HAP-1 (cell line): ENCODE results near the gene TMIGD2.
A peak's percentile ranks its signal among the peaks of the same experiment; 100 is the strongest.
"Not testable (repeated sequence)": the region's sequence is repeated elsewhere in the genome, so short reads cannot be mapped to it uniquely, and the experiment has no call there.

Experiments used
- DNase-seq, 2 experiments: peaks; one replicate each; pipeline ENCODE4 v3.0.0-alpha.2; 2016 to 2020; ENCODE audit warnings: low spot score in 2 of 2
- H3K27me3 ChIP-seq: fragments of 250-450 bp; sonication (Bioruptor Pico); 2 replicates; pipeline ENCODE4 v1.5.1; 2020; ENCODE audit warnings: low read depth, mild to moderate bottlenecking, moderate library complexity
- H3K36me3 ChIP-seq: fragments of 250-450 bp; sonication (Bioruptor Pico); replicated peaks from 2 replicates; pipeline ENCODE4 v1.5.1; 2020; ENCODE audit warnings: mild to moderate bottlenecking
- H3K4me1 ChIP-seq: fragments of 250-450 bp; sonication (Bioruptor Pico); 2 replicates; pipeline ENCODE4 v1.5.1; 2020; ENCODE audit warnings: mild to moderate bottlenecking
- H3K4me3 ChIP-seq: fragments of 250-450 bp; sonication (Bioruptor Pico); 2 replicates; pipeline ENCODE4 v1.5.1; 2020; ENCODE audit warnings: mild to moderate bottlenecking, moderate library complexity
- H3K9me3 ChIP-seq: fragments of 250-450 bp; sonication (Bioruptor Pico); 2 replicates; pipeline ENCODE4 v1.5.1; 2020; ENCODE audit warnings: mild to moderate bottlenecking, moderate library complexity
- in situ Hi-C: fragments of 300-500 bp; cut with MboI; formaldehyde crosslinking; loops from 3 replicates; pipeline ENCODE4 v1.14.3; 2020; ENCODE audit warnings: low sequenced_read_pairs, inconsistent platforms, mixed read lengths

The TMIGD2 gene

DNA sequence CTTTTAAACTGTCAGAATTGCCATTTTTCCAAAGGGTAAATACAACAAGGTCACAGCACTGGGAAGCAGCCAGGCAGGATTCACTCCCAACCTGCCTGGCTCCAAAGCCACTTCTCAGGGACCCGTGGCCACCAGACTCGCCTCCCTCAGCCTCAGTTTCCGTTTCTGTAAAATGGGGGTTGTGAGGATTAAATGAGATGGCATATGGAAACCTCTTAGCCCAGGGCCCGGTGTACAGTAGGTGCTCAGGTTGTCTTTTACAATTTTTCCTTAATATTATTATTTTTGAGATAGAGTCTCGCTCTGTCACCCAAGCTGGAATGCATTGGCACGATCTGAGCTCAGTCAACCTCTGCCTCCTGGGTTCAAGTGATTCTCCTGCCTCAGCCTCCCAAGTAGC lies 45.2 kb downstream of the TMIGD2 start:
- no peak overlapping the region for H3K4me3 ChIP-seq
- in situ Hi-C loops, result no loop called here
- H3K9me3 ChIP-seq, result peaks cover 6% of the 10 kb centered on the region; the same call in 1 of the 2 replicates
- DNase-seq, result no peak
- no peaks in the 10 kb centered on the region for H3K4me1 ChIP-seq
- H3K27me3 ChIP-seq, result no peaks in the 10 kb centered on the region
- peaks cover 53% of the 10 kb centered on the region for H3K36me3 ChIP-seq

DNA sequence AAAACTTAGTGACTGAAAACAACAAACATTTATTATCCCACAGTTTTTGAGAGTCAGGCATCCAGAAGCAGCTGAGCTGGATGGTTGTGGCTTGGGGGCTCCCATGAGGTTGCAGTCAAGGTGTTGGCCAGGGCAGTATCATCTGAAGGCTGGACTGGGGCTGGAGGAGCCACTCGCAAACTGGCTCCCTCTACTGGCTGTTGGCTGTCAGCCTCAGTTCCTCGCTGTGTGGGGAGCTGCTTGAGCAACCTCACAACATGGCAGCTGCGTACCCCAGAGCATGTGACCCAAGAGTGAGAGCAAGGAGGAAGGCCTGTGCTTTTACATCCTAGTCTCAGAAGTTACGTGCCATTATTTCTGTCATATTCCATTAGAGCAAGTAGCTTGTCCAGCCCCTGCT lies 45.6 kb downstream of the TMIGD2 start:
- H3K36me3 ChIP-seq, result peaks cover 53% of the 10 kb centered on the region
- no peak for DNase-seq

DNA sequence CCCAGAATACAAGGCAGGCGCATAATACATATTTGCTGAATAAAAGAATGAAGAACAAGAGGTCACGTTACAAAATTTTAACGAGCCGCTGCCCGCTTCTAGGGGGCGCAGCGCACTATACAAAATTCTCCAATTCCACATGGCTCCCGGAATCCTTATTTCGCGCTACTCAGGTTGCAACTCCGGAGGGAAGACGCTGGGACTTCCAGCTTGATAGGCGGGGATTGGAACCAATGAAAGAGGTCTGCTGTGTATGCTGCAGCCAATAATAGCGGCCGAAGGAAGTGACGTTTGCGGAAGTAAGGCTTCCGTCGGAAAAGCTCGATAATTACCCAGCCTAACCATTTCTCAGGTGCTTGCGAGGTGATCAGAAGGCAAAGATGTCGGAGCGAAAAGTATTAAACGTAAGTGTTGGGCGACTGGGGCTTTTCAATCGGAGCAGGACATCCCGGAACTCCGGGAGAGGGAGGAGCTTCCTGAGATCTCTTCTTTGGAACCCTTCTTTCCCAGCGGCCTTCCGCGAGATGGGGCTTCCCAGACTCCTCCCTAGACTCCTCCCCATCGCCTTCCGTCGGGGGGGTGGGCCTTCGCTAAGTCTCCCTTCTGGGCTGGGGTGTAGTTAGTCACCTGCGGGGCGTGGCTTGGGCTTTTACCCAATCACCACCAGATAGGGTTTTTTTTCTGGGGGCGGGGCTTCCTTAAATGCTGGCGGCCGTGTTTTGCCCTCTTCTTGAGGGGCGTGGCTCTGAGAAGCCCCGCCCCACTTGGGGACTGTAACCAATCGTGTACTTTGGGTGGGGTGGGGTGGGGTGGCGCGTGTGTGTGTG lies 55.2 kb downstream of the TMIGD2 start, which contains the start of gene YJU2:
Gene YJU2, plus strand, starts transcription at position 314 of the 827 bp plus-strand sequence. Its CDS starts 67 bp downstream, at position 381.
- Histone ChIP-seq H3K4me3 (peak within 1 kb of the TSS; percentile 85), H3K4me1 (peaks cover 5% of the 10 kb centered on the region), H3K27me3 (no peaks in the 10 kb centered on the region), H3K36me3 (peaks cover 18% of the 10 kb centered on the region), H3K9me3 (no peaks in the 10 kb centered on the region)
- peak; percentile 95 to 100 for DNase-seq
- in situ Hi-C loops, result no loop called here

More for the DNA sequence above, 45.6 kb downstream of the TMIGD2 start:
- H3K4me1 ChIP-seq, result no peaks in the 10 kb centered on the region
- H3K9me3 ChIP-seq, result peaks cover 6% of the 10 kb centered on the region; the same call in 1 of the 2 replicates
- H3K4me3 ChIP-seq, result no peak overlapping the region
- H3K27me3 ChIP-seq, result no peaks in the 10 kb centered on the region
- in situ Hi-C loops, result no loop called here

DNA sequence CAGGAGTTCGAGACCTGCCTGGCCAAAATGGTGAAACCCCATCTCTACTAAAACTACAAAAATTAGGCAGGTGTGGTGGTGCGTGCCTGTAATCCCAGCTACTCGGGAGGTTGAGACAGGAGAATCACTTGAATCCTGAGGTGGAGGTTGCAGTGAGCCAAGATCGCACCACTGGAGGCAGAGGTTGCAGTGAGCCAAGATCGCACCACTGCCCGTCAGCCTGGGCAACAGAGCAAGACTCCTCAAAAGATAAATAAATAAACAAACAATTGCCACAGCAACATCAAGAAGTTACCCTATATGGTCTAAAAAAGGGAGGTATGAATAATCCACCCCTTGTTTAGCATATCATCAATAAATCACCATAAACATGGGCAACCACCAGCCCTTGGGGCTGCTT lies 56.3 kb downstream of the TMIGD2 start:
- H3K4me3 ChIP-seq, H3K9me3 ChIP-seq, H3K27me3 ChIP-seq, in situ Hi-C loops, DNase-seq, H3K4me1 ChIP-seq: not testable (repeated sequence)
- peaks cover 14% of the 10 kb centered on the region for H3K36me3 ChIP-seq
